ENCODE results near the gene DUSP6. TPM values are rescaled to one million over a fixed set of nuclear protein-coding genes. Genes with fewer than 3 reads are reported as not detected.

The DUSP6 gene
- total and polyA plus RNA-seq, 10 of the 15 experiments (the other 5 are each of a cell fraction or from before 2014, with no cell fraction given) = 0.02 to 0.69 (median 0.07) TPM; not detected in 1

DNA sequence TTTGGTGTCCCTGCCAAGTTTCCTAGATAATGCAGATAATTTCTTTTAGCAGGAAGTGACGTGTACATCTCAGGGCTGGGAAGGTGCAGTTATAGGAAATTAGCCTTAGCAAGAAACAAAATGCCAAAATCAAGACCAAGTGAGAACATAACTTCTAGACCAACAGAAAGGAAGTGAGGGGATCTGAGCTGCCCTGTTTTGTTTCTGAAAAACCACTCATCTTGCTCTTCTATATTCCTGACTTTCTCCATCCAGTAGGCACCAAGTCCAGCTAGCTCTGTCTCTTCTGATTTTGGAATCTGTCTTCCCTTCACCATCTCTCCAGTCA, 23.9 kb upstream of the DUSP6 start (continued):
- TF ChIP-seq CEBPZ (IDR thresholded peaks at IDR 0.05; ENCODE audit: low read depth, low read length) (no peak), MEF2A (IDR thresholded peaks at IDR 0.05; ENCODE audit: insufficient read depth, low read depth, low read length) (no peak), SIN3A (IDR thresholded peaks at IDR 0.05; ENCODE audit: low read depth, low read length) (no peak)

GRCh38 chr12:89373763-89374572, 21.7 kb upstream of the DUSP6 start:
- Histone ChIP-seq H3K9me3 (replicated peaks; ENCODE audit: control insufficient read depth, insufficient read depth, low read length) (no peaks in the 10 kb centered on the region), H4K20me1 (ENCODE audit: control insufficient read depth, insufficient read depth) (no peaks in the 10 kb centered on the region), H3K27me3 (replicated peaks in 1 of 2; ENCODE audit: control insufficient read depth in 2 of 2, insufficient read depth in 2 of 2, low read length in 1 of 2) (no peaks in the 10 kb centered on the region), H3K4me3 (no peak overlapping the region), H3K4me1 (ENCODE audit: control insufficient read depth, insufficient read depth, low read length) (no peaks in the 10 kb centered on the region), H3K4me2 (ENCODE audit: control insufficient read depth, insufficient read depth) (no peak overlapping the region), H3K36me3 (ENCODE audit: control insufficient read depth in 2 of 2, insufficient read depth in 2 of 2, low read length in 1 of 2) (no peaks in the 10 kb centered on the region), H2AFZ (ENCODE audit: control insufficient read depth, low read depth, low read length) (no peak overlapping the region), H3K27ac (ENCODE audit: control insufficient read depth, insufficient read depth) (no peak overlapping the region), H3K79me2 (ENCODE audit: control insufficient read depth, insufficient read depth, low read length) (no peaks in the 10 kb centered on the region), H3K9ac (ENCODE audit: control insufficient read depth, insufficient read depth, low read length) (no peak overlapping the region)
- no peak for FAIRE-seq
- ChIA-PET RAD21 (ENCODE audit: unreplicated experiment) (interaction anchor here (0.7 kb wide), 1 partner anchor 94 kb away, joined by 3 read pairs; no protein-coding TSS in a partner anchor), POLR2A (no interaction called here), SMC1A (ENCODE audit: uncharacterized antibody, unreplicated experiment) (interaction anchor here (0.6 kb wide), 1 partner anchor 35 kb away, joined by 4 read pairs; no protein-coding TSS in a partner anchor), CTCF (interaction anchor here (0.6 kb wide), 1 partner anchor 1511 kb away, joined by 3 read pairs; no protein-coding TSS in a partner anchor)
- in situ Hi-C loops (cut with MboI) (no loop called here), intact Hi-C loops (cut with micrococcal nuclease; ENCODE audit: unreplicated experiment) (no loop called here)
- WGBS (ENCODE audit: insufficient coverage, insufficient replicate concordance, low lambda C conversion rate, missing lambda C conversion rate) = 95% methylated on average over 2 of the region's 2 CpGs
- ATAC-seq = no peak
- TF ChIP-seq, protein P1, sequence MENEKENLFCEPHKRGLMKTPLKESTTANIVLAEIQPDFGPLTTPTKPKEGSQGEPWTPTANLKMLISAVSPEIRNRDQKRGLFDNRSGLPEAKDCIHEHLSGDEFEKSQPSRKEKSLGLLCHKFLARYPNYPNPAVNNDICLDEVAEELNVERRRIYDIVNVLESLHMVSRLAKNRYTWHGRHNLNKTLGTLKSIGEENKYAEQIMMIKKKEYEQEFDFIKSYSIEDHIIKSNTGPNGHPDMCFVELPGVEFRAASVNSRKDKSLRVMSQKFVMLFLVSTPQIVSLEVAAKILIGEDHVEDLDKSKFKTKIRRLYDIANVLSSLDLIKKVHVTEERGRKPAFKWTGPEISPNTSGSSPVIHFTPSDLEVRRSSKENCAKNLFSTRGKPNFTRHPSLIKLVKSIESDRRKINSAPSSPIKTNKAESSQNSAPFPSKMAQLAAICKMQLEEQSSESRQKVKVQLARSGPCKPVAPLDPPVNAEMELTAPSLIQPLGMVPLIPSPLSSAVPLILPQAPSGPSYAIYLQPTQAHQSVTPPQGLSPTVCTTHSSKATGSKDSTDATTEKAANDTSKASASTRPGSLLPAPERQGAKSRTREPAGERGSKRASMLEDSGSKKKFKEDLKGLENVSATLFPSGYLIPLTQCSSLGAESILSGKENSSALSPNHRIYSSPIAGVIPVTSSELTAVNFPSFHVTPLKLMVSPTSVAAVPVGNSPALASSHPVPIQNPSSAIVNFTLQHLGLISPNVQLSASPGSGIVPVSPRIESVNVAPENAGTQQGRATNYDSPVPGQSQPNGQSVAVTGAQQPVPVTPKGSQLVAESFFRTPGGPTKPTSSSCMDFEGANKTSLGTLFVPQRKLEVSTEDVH (IDR thresholded peaks at IDR 0.05; ENCODE audit: low read depth, partially characterized antibody) = no peak
- TF ChIP-seq YY1 (IDR thresholded peaks at IDR 0.05; ENCODE audit: low read depth, low read length) (no peak), PKNOX1 (IDR thresholded peaks at IDR 0.05) (no peak), ESRRA (IDR thresholded peaks at IDR 0.05; ENCODE audit: low read length) (no peak)
- BruUV-seq (replicated peaks) = no TSS peak
- no peak for DNase-seq (ENCODE audit: low read depth, low spot score)
